ENCODE results near the gene RNF144B. TPM values are rescaled to one million over a fixed set of nuclear protein-coding genes. Genes with fewer than 3 reads are reported as not detected.

RNF144B gene
- total and polyA plus RNA-seq, 2 of the 13 experiments (the other 11 are each of a cell fraction or from before 2014, with no cell fraction given) = 1.8 to 4.3 TPM

DNA sequence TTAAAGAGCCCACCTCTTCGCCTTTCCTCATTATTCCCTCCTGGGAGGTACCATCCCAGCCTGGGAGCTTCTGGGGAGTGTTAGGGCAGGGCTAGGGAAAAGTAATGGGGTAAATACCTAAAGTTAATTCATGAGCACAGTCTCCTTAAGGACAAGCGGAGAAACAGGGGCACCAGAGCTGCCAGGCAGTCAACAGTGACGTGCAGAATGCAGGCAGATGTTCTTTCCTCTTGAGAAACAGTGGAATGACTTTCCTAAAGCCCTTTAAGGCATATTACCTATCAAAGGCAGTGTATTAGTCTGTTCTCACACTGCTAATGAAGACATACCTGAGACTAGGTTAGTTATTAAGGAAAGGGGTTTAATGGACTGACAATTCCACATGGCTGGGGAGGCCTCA lies 76.3 kb downstream of the RNF144B start:
- no peak for ATAC-seq
- no peaks in the 10 kb centered on the region for H4K20me1 ChIP-seq (ENCODE audit: insufficient read depth, low read length)
- peaks cover 25% of the 10 kb centered on the region for H3K4me1 ChIP-seq (ENCODE audit: insufficient read depth, low read length)
- peaks cover 2 to 18% of the 10 kb centered on the region in 2 experiments; a peak in 3 of 5 replicates for H3K36me3 ChIP-seq (replicated peaks in 1 of 2; ENCODE audit: control insufficient read depth in 1 of 2, insufficient read depth in 2 of 2, low read length in 2 of 2)
- no peak overlapping the region for H2AFZ ChIP-seq (ENCODE audit: low read length)
- BruUV-seq (replicated peaks) = no TSS peak
- FAIRE-seq = no peak
- POLR2A ChIA-PET = no interaction called here
- H3K27me3 ChIP-seq (ENCODE audit: control insufficient read depth in 1 of 2, insufficient read depth in 2 of 2, low read length in 2 of 2) = no peaks in the 10 kb centered on the region
- no peak overlapping the region for H3K4me3 ChIP-seq (replicated peaks in 1 of 3; ENCODE audit: insufficient read depth in 1 of 3, low read depth in 2 of 3, low read length in 3 of 3)
- 97% methylated on average over 3 of the region's 3 CpGs for WGBS (ENCODE audit: low lambda C conversion rate)
- H3K9ac ChIP-seq (ENCODE audit: insufficient read depth, low read depth, low read length) = no peak overlapping the region
- CTCF ChIA-PET (ENCODE audit: low intra/inter-chr PET ratio, low total read pairs) = no interaction called here
- H3K79me2 ChIP-seq (ENCODE audit: insufficient read depth, low read length) = no peaks in the 10 kb centered on the region
- intact Hi-C loops (cut with micrococcal nuclease; ENCODE audit: unreplicated experiment) = no loop called here
- in situ Hi-C loops (cut with HindIII; ENCODE audit: extremely low pct_ligation_motif_present, low pct_unique_long_range_greater_than_20kb) = no loop called here
- H3K9me3 ChIP-seq (ENCODE audit: low read length) = no peaks in the 10 kb centered on the region
- TF ChIP-seq, protein P1, sequence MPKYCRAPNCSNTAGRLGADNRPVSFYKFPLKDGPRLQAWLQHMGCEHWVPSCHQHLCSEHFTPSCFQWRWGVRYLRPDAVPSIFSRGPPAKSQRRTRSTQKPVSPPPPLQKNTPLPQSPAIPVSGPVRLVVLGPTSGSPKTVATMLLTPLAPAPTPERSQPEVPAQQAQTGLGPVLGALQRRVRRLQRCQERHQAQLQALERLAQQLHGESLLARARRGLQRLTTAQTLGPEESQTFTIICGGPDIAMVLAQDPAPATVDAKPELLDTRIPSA (CRISPR knock-in tag; IDR thresholded peaks at IDR 0.05; ENCODE audit: borderline replicate concordance) = no peak
- no peak for TF ChIP-seq SATB2 (CRISPR knock-in tag; IDR thresholded peaks at IDR 0.05)
- TF ChIP-seq XRCC5 (optimal IDR thresholded peaks at IDR 0.05; ENCODE audit: low read length) = no peak
- TF ChIP-seq, protein P2, sequence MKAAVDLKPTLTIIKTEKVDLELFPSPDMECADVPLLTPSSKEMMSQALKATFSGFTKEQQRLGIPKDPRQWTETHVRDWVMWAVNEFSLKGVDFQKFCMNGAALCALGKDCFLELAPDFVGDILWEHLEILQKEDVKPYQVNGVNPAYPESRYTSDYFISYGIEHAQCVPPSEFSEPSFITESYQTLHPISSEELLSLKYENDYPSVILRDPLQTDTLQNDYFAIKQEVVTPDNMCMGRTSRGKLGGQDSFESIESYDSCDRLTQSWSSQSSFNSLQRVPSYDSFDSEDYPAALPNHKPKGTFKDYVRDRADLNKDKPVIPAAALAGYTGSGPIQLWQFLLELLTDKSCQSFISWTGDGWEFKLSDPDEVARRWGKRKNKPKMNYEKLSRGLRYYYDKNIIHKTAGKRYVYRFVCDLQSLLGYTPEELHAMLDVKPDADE (CRISPR knock-in tag; IDR thresholded peaks at IDR 0.05) = no peak
- TF ChIP-seq REPIN1 (CRISPR knock-in tag; IDR thresholded peaks at IDR 0.05; ENCODE audit: borderline replicate concordance, low read depth) = no peak
- TF ChIP-seq HOXA3 (CRISPR knock-in tag; IDR thresholded peaks at IDR 0.05) = no peak
- no peak for TF ChIP-seq ZBTB3 (CRISPR knock-in tag; IDR thresholded peaks at IDR 0.05; ENCODE audit: borderline replicate concordance, low read depth)
- TF ChIP-seq YY1 (IDR thresholded peaks at IDR 0.05; ENCODE audit: insufficient read depth, insufficient replicate concordance, low read depth, low read length) = no peak
- TF ChIP-seq ZNF333 (CRISPR knock-in tag; IDR thresholded peaks at IDR 0.05; ENCODE audit: borderline replicate concordance) = no peak
- TF ChIP-seq TARDBP (CRISPR knock-in tag; IDR thresholded peaks at IDR 0.05) = no peak
- TF ChIP-seq, protein P3, sequence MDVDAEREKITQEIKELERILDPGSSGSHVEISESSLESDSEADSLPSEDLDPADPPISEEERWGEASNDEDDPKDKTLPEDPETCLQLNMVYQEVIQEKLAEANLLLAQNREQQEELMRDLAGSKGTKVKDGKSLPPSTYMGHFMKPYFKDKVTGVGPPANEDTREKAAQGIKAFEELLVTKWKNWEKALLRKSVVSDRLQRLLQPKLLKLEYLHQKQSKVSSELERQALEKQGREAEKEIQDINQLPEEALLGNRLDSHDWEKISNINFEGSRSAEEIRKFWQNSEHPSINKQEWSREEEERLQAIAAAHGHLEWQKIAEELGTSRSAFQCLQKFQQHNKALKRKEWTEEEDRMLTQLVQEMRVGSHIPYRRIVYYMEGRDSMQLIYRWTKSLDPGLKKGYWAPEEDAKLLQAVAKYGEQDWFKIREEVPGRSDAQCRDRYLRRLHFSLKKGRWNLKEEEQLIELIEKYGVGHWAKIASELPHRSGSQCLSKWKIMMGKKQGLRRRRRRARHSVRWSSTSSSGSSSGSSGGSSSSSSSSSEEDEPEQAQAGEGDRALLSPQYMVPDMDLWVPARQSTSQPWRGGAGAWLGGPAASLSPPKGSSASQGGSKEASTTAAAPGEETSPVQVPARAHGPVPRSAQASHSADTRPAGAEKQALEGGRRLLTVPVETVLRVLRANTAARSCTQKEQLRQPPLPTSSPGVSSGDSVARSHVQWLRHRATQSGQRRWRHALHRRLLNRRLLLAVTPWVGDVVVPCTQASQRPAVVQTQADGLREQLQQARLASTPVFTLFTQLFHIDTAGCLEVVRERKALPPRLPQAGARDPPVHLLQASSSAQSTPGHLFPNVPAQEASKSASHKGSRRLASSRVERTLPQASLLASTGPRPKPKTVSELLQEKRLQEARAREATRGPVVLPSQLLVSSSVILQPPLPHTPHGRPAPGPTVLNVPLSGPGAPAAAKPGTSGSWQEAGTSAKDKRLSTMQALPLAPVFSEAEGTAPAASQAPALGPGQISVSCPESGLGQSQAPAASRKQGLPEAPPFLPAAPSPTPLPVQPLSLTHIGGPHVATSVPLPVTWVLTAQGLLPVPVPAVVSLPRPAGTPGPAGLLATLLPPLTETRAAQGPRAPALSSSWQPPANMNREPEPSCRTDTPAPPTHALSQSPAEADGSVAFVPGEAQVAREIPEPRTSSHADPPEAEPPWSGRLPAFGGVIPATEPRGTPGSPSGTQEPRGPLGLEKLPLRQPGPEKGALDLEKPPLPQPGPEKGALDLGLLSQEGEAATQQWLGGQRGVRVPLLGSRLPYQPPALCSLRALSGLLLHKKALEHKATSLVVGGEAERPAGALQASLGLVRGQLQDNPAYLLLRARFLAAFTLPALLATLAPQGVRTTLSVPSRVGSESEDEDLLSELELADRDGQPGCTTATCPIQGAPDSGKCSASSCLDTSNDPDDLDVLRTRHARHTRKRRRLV (CRISPR knock-in tag; IDR thresholded peaks at IDR 0.05) = no peak
- DNase-seq (ENCODE audit: low spot score) = no peak
- H3K27ac ChIP-seq (ENCODE audit: extremely low read length, insufficient read depth, low read length) = no peak overlapping the region
- H3K4me2 ChIP-seq (ENCODE audit: low read depth, low read length) = no peak overlapping the region
